Bronchial epithelial cell (primary cell): ENCODE data around the gene MACROD1. TPM values are rescaled to one million over a fixed set of nuclear protein-coding genes. Genes with fewer than 3 reads are reported as not detected.

ENCODE experiments used
- DNase-seq: peaks from one replicate; pipeline ENCODE4 v3.0.0-alpha.2; 2010; ENCODE audit warnings: low read depth
- FAIRE-seq: peaks from 2 replicates; lab custom pipeline; 2011; peaks lifted over from hg19 to GRCh38; lab: Jason Lieb, UNC
- H3K27me3 ChIP-seq: 2 replicates; pipeline ENCODE4 v1.5.1; 2011; ENCODE audit warnings: low read length; ENCODE audit not compliant: control insufficient read depth, insufficient read depth
- H3K36me3 ChIP-seq: 2 replicates; pipeline ENCODE4 v1.5.1; 2011; ENCODE audit warnings: low read length; ENCODE audit not compliant: control insufficient read depth, insufficient read depth
- H3K4me3 ChIP-seq: 2 replicates; pipeline ENCODE4 v1.5.1; 2011; ENCODE audit warnings: mild to moderate bottlenecking, low read depth, low read length, control low read depth
- total RNA-seq: library from RNA; depleted of rRNA; stranded (reverse); fragments of >200 nt; gene quantifications from 2 replicates; pipeline ENCODE4 v1.2.1, GENCODE V29; 2014
- TF ChIP-seq, protein P1 (sequence below): IDR thresholded peaks from 2 replicates; pipeline ENCODE4 v1.5.1; 2011; ENCODE audit warnings: mild to moderate bottlenecking, moderate library complexity, low read length, control low read depth, inconsistent platforms; ENCODE audit not compliant: insufficient read depth, severe bottlenecking

Gene MACROD1
- total RNA-seq, 1 donor from 2014 or later = 17.9 TPM

DNA sequence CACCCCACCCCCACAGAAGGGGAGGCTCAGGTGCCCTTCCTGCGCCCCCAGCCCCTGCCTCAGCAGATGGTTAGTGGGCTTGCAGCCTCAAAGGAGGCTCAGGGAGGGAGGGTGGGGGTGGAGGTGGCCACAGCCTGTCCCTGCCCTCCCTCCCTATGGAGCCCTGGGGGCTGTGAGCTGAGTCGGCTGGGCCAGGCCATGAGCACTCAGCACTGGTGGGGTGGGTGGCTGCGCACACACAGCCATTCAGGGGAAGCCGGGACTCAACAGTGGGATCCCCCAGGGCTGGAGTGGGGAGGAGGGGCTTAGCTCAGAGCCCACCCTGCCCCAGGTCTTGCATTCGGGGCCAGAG is 80.0 kb downstream of the MACROD1 start:
- TF ChIP-seq, protein P1, sequence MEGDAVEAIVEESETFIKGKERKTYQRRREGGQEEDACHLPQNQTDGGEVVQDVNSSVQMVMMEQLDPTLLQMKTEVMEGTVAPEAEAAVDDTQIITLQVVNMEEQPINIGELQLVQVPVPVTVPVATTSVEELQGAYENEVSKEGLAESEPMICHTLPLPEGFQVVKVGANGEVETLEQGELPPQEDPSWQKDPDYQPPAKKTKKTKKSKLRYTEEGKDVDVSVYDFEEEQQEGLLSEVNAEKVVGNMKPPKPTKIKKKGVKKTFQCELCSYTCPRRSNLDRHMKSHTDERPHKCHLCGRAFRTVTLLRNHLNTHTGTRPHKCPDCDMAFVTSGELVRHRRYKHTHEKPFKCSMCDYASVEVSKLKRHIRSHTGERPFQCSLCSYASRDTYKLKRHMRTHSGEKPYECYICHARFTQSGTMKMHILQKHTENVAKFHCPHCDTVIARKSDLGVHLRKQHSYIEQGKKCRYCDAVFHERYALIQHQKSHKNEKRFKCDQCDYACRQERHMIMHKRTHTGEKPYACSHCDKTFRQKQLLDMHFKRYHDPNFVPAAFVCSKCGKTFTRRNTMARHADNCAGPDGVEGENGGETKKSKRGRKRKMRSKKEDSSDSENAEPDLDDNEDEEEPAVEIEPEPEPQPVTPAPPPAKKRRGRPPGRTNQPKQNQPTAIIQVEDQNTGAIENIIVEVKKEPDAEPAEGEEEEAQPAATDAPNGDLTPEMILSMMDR = no peak
- DNase-seq (no peak), FAIRE-seq (no peak)
- H3K36me3 ChIP-seq = no peaks in the 10 kb centered on the region
- H3K27me3 ChIP-seq = peaks cover 7% of the 10 kb centered on the region
- no peak overlapping the region for H3K4me3 ChIP-seq

DNA sequence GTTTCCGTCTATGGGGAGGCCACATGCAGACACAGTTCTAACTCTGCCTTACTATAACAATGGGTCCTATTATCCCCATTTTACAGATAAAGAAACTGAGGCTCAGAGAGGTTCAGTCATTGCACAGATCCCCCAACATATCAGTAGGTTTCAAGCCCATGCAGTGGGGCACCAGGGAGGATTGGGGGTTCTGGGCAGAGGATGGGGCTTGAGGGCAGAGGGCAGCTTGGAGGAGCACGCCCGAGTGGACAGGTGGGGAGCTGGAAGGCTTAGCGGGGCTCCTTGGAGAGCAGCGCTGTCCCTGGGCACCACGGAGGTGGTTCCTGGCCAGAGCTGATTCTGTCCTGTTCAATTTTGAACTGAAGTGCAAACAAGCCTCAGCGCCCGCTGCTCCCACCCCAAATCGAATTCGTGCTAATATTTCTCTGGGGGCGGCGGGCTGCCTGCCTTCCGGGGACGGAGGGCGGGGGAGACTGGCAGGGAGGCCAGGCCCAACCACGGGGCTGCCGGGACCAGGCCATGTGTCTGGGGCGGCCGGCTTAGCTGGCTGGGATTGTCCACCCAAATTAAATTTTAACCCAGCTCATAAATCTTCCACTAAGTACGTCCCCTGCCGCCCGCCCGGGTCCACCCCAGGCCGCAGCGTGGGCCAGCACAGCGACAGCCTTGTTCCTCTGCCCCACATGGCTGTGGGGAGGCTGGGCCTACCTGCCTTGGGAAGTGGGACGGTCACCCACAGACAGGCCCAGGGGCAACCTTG is 80.8 kb downstream of the MACROD1 start:
- FAIRE-seq (no peak), DNase-seq (no peak)
- Histone ChIP-seq H3K27me3 (peaks cover 7% of the 10 kb centered on the region), H3K4me3 (no peak overlapping the region), H3K36me3 (no peaks in the 10 kb centered on the region)
- TF ChIP-seq, protein P1 = no peak

DNA sequence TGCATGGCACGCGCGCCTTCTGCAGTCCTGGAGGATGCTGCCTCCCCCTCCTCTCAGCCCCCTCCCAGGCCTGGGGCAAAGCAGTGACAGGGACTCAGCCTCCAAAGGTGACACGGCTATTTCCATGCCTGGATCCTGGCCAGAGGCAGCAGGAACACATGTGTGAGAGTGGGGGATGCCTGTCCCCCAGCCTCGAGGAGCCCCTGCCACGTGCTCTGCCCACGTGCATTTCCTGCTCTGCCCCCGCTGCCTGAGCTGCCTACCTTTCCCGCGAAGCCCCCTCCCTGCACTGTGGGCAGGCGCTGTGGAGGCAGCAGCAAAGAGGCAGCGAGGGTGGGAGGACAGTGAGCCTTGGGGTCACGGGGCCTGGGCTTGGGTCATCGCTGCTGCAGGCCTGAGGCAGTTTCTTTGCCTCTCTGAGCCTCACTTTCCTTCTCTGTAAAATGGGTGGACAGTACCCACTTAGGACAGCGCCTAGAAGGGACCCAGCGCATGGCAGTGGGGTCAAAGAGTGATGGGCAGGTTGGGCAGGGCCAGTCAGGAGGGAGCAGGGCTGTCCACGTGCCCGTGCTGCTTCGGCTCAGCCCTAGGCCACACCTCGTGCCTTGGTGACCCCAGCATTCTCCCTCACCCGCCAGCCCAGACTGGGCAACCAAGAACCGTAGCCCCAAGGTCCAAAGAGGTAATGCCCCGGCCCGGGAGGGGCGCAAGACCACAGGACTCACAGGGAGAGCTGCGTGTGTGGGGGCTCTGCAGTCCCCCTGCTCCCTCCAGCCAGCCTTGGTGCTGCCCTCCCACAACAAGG is 81.6 kb downstream of the MACROD1 start:
- no peak overlapping the region for H3K4me3 ChIP-seq
- DNase-seq (no peak), FAIRE-seq (no peak)
- H3K27me3 ChIP-seq = peaks cover 9% of the 10 kb centered on the region
- H3K36me3 ChIP-seq = no peaks in the 10 kb centered on the region
- TF ChIP-seq, protein P1 = no peak

DNA sequence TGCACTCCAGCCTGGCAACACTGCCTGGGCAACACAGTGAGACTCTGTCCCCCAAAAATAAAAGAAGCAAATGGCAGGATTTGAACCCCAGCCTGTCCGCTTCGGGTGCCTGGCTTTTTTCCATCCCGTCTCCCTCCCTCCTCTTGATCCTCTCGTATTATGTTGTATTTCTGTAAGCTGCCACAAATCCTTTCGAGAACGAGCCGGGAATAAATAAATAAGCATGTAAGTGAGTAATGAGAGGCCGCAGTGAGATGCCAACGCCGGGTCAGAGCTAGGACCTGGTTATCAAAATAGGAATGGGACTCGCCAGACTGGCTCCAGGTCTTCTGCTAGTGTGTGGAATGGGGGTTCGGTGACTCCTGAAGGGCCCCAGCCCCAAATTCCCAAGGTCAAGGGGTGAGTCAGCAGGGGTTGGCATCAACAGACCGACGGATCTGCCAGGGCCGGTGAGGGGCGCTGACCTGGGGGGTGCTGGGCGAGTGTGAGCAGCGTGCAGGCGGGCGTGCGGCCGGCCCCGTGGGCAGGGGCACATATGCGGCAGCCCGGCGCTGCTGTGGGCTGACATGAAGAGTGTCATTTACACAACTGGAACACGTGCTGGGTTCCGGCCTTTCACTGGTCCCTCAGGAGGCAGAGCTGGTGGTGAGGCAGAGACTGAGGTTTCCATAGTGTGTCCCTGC is 82.4 kb downstream of the MACROD1 start:
- H3K36me3 ChIP-seq = no peaks in the 10 kb centered on the region
- FAIRE-seq (no peak), DNase-seq (no peak)
- TF ChIP-seq, protein P1 = no peak
- H3K4me3 ChIP-seq = no peak overlapping the region
- H3K27me3 ChIP-seq = peaks cover 9% of the 10 kb centered on the region

DNA sequence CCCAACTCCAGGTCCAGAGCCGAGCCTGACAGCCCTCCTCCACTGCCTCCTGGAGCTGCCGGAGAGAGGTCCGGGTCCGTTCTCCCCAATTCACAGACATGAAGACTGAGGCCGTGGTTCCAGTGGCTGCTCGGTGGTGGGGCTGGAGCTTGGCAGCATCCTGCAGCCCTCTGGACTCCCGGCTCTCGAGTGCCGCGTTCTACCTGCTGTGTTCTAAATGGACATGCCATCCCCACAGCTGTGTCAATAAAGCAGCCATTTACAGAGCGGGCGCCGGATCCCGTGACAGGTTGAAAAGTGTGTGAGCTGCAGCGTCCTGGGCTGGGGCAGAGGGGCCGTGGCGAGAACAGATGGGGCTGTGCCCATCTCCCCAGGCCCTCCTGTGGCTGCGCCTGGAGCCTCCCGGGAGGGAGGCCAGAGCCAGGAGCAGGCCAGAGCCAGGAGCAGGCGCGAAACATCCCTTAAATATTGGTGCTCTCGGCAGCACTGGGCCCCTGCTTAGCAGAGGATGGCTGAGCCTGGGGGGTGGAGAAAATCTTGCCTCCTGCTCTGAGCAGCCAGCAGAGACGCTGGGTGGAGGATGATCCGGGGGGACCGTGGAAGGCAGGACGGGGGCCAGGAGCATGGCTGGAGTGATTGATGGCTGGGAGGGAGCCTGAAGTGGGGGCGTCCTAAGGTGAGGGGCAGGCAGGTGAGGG is 84.0 kb downstream of the MACROD1 start:
- FAIRE-seq (no peak), DNase-seq (no peak)

More for the DNA sequence above, 84.0 kb downstream of the MACROD1 start:
- Histone ChIP-seq H3K4me3 (no peak overlapping the region), H3K36me3 (no peaks in the 10 kb centered on the region), H3K27me3 (peaks cover 7% of the 10 kb centered on the region)
- TF ChIP-seq, protein P1 = no peak
